IPS-18c (cell line): Measurements from ENCODE around the gene TNS2.

Source experiments
- H3K4me3 ChIP-seq: 2 replicates; pipeline ENCODE4 v1.7.0; 2013; ENCODE audit warnings: low read depth, mild to moderate bottlenecking, low read length, moderate library complexity; ENCODE audit not compliant: insufficient read depth
- H3K9me3 ChIP-seq: one replicate; pipeline ENCODE4 v1.6.1; 2013; ENCODE audit warnings: mild to moderate bottlenecking, low read length, moderate library complexity; ENCODE audit not compliant: control insufficient read depth, insufficient read depth

Gene TNS2

DNA sequence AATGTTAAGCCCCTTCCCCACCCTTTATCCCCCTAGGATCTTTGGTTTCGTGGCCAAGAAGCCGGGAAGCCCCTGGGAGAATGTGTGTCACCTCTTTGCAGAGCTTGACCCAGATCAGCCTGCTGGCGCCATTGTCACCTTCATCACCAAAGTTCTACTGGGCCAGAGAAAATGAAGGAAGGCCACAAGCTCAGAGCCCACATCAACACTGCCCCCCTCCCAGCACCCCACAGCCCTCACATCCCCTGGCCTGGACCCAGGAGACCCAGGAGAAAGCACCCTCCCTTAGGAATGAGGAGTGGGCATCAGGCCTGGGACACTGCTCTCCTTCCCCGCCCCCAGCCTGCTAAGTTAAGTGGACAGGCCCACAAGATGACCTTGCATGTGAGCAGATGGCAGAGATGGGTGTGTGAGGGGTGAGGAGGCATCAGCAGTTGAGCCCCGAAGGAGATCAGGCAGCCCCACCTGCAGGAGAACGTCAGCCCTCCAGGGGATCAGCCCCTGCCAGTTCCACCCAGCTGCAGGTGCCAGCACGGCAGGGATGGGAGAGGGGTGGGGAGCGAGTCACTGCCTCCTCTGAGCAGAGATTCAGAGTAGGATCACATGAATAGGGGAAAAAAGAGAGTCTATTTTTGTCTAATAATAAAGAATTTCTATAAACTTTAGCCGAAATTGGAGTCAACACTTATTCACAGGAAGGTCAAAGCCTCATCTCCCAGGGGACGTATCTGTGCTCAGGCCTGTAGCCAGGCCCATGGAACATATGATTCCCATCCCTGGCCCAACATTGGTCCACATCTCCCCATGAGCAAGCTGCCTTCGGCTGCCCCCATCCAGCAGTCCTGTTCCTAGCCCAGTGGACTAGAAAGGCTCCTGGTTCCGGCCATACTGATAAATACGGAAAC lies 14.1 kb downstream of the TNS2 start:
- no peak overlapping the region for H3K4me3 ChIP-seq

GRCh38 chr12:53064613-53065436 lies 15.0 kb downstream of the TNS2 start:
- H3K9me3 ChIP-seq: no peaks in the 10 kb centered on the region
- H3K4me3 ChIP-seq: no peak overlapping the region

More for the DNA sequence above, 14.1 kb downstream of the TNS2 start:
- no peaks in the 10 kb centered on the region for H3K9me3 ChIP-seq

GRCh38 chr12:53065470-53065869 lies 15.6 kb downstream of the TNS2 start:
- H3K4me3 ChIP-seq: no peak overlapping the region
- no peaks in the 10 kb centered on the region for H3K9me3 ChIP-seq

DNA sequence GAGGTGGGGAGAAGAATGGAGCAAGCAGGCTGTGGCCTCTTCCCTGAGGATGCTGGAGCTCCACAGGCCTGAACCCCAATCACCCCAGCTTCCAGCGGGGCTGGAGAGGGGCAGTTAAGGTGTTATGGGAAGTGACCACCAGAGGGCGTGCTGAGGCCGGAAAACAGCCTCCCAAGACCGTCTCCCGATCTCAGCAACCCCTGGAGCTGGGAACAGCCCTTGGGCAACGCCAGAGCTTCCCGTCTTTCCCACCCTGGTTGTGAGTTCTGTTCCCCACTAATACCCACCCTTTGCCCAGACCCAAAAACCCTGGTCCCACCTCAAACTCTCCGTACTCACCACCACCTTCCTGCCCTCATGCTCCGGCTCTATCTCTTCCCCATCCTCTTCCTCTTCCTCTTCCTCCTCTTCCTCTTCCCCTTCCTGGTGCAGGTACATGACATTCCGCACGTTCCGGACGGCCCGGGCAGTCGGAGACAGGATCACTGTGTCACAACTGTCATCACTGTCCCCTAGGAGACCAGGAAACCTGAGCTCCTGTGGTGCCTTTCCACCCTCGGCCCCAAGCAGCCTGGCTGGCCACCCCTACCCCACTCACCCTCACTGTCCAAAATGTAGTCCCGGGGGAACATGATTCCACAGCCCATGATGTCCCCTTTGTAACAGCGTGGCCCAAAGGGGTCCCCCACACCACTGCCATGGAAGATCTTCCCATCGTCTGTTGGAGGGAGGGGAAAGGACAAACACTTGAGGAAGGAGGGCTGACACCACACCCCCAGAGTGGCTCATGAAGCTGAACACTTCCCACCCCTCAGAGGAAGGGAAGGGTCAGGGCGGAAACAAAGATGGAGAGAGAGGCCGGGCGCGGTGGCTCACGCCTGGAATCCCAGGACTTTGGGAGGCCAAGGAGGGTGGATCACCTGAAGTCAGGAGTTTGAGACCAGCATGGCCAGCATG lies 16.4 kb downstream of the TNS2 start:
- H3K4me3 ChIP-seq: no peak overlapping the region

DNA sequence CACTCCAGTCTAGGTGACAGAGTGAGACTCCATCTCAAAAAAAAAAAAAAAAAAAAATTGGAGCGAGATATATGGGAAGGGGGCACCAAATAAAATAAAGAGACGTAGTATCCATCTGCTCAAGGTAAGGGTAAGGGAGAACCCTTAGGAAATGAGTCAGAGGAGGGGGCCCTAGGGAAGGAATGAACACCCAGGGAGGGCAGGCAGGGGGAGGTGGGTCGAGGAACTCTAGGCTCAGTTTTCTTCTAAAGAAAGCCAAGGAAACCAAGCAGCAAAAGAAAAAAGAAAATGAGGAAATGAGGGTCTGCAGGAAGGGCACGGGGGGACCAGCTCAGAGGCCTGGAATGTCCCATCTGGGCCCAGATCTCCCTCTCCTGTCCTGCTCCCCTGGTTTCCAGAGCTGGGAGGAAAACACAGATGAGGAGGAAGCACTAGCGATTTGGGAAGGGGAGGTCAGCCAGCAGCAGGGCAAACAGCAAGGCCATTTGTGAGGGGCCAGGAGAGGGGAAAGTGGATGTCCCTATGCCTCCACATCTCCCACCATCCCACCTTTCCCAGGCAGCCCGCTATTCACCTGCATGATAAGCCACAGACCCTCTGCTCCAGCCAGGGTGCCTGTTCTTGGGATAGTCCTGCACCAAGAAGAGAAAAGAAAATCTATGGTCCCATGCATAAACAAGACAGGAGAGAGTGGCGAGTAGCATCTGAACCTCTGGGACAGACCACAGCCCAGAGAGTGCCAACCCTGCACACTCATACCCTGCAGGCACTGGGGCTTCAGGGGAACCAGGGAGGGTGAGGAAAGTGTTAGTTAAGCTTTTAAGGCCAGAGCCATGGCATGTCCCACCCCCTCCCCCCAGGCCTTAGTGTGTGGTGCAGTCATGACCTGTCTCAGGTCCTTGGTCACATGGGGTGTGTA lies 17.5 kb downstream of the TNS2 start:
- Histone ChIP-seq H3K9me3 (no peaks in the 10 kb centered on the region), H3K4me3 (no peak overlapping the region)

More for the DNA sequence above, 16.4 kb downstream of the TNS2 start:
- H3K9me3 ChIP-seq: no peaks in the 10 kb centered on the region

DNA sequence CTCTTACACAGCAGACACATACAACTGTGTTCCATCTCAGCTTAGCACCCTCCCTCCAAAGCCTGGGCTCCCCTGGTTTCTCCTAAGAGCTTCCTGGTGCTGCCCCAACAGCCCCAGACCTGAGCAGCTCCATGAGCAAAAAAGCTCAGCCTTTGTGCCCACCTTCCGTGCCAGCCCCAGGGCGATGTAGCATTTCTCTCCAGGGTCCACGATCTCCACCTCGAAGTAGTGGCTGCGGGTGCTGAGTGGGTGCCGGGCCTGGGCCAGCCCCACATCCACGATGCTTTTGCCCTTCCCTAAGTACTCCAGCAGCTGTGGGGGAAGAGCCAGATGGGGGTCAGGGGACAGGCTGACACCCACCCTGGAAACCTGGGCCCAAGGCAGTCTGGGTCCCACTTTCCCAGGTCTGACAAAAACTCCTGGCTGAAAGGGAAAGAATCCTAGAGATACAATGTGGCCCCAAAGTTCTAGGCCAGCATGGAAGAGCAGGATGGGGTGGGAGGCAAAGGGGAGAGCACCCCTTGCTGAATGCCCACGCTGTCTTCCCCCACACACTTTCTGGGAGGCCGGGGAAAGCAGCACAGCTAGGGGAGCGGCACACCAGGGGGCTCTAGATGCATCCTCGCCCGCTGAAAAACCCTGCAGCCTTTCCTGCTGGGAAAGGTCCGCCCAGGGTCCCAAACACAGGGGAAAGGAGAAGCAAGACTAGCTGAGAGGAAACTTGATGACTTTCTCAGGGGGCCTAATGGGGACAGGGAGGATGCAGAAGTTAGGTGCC lies 18.3 kb downstream of the TNS2 start:
- Histone ChIP-seq H3K9me3 (no peaks in the 10 kb centered on the region), H3K4me3 (no peak overlapping the region)

- H3K9me3 ChIP-seq: no peaks in the 10 kb centered on the region
- H3K4me3 ChIP-seq: no peak overlapping the region; the same call in 1 of the 2 replicates
Observed at GRCh38 chr12:53068811-53069585, 19.1 kb downstream of the TNS2 start.

DNA sequence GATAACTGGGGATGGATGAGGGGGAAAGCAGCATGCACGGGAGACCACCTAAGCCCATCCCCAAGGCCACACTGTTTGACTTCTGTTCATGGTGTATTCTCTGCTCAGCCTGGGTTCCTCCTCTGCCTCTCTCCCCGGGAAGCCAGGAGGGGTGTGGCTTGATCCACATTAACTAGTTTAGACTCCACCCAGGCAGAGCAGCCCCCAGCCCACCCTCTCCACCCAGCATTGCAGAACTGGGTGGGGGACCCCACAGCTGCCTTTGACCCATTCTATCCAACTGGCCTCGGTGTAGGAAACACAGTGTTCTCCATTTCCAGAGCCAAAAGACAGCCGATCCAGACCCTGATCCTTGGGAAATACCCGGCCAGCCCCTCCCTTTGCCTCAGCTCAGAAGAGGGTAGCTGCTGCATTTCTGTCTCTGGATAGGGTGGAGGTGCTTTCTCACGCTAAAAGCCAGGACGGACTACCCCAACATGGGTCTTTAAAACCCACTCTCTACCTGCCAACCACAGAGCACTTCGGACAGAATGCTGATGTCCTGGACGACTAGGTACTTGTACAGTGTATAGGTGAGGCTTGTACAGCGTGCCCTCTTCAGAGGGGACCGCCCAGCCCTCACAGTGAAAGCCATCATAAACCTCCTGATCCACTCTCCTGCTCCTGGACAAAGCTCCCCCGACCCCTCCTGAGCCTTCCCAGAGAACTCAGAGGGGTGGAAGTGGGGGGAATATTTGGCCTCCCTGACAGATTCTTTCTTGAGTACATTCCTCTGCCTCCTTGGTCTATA lies 20.0 kb downstream of the TNS2 start:
- Histone ChIP-seq H3K4me3 (no peak overlapping the region), H3K9me3 (no peaks in the 10 kb centered on the region)

DNA sequence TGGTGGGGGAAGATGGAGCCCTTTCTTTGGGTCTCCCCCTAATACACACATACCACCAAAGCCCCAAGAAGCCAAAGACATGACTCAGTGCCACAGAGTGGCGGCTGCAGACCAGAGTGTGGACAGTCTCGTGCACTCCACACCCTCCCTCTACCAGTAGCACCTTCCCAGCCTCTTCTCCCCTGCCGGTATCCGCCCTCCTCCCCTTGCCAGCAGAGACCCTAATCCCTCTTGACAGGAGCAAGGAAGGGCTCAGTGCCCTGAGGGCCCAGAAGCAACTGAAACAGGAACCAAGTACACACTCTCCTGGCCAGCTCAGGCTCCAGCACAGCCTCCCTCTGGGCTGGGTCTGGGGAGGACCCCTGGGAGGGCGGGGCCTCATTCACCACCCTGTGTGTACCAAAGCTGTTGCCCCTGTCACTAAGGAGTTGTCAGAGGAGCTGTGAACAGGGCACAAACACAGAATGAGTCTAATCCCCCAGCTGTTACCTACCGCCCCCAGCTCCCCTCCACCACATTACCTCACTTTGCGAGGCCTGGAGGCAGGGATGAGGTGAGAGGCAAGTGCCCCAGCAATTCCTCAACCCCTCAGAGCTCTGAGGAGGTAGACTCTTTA lies 21.1 kb downstream of the TNS2 start:
- Histone ChIP-seq H3K4me3 (no peak overlapping the region), H3K9me3 (peaks cover 2% of the 10 kb centered on the region)

GRCh38 chr12:53071591-53072551 lies 22.0 kb downstream of the TNS2 start:
- H3K9me3 ChIP-seq: peaks cover 2% of the 10 kb centered on the region
- no peak overlapping the region for H3K4me3 ChIP-seq

- H3K4me3 ChIP-seq: no peak overlapping the region
- peaks cover 2% of the 10 kb centered on the region for H3K9me3 ChIP-seq
Observed at GRCh38 chr12:53073881-53074280, 24.0 kb downstream of the TNS2 start.

DNA sequence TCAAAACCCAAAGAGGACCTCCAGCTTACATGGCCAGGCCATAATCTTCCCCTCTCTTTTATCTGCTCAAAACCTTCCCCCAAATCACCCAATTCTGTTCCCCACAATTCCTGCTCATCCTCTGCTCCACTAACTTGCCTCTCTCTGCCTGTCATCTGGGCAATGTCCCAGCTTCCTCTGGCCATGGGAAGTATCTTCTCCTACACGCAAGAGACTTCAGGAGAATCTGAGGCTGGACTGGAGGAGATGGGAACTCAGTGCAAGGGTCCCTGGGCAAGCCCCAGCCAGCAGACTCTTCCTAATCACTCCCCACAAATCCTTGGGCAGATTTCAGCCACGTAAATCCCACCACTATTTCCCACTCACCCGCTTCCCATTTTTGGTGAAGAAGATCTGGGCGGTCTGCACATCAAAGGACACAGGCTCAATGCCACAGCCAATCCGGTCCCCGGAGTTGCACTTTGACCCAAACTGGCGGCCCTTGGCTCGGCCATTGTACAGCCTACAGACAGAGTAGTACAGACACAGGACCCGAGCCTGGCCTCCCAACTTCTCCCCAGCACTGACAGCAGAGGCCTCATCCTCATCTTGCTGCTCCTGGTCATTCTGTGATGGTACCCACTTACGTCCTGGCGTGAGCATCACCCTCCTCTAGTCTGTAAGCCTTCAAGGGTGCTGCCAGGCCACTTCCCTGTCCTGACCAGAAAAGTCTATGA lies 24.6 kb downstream of the TNS2 start:
- H3K4me3 ChIP-seq: no peak overlapping the region
- H3K9me3 ChIP-seq: peaks cover 2% of the 10 kb centered on the region
